Measurements from ENCODE around the gene CSTF3.
"Not testable (repeated sequence)": the region's sequence is repeated elsewhere in the genome, so short reads cannot be mapped to it uniquely, and the experiment has no call there.

GRCh38 chr11:33159378-33159867 is 1.9 kb downstream of the CSTF3 start:
- TF ChIP-seq, protein P1, sequence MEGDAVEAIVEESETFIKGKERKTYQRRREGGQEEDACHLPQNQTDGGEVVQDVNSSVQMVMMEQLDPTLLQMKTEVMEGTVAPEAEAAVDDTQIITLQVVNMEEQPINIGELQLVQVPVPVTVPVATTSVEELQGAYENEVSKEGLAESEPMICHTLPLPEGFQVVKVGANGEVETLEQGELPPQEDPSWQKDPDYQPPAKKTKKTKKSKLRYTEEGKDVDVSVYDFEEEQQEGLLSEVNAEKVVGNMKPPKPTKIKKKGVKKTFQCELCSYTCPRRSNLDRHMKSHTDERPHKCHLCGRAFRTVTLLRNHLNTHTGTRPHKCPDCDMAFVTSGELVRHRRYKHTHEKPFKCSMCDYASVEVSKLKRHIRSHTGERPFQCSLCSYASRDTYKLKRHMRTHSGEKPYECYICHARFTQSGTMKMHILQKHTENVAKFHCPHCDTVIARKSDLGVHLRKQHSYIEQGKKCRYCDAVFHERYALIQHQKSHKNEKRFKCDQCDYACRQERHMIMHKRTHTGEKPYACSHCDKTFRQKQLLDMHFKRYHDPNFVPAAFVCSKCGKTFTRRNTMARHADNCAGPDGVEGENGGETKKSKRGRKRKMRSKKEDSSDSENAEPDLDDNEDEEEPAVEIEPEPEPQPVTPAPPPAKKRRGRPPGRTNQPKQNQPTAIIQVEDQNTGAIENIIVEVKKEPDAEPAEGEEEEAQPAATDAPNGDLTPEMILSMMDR (conservative IDR thresholded peaks at IDR 0.05; ENCODE audit: low read length) = not testable (repeated sequence)
- TF ChIP-seq EZH2phosphoT487 (IDR thresholded peaks at IDR 0.05; ENCODE audit: borderline replicate concordance, low read depth, low read length) = not testable (repeated sequence)

Data from OCI-LY7 (cell line).